ENCODE results near the gene CACNA2D4. TPM values are rescaled to one million over a fixed set of nuclear protein-coding genes. Genes with fewer than 3 reads are reported as not detected.

Gene CACNA2D4
- polyA plus RNA-seq, 1 experiment, result 0.22 TPM

- Histone ChIP-seq H3K4me3 (ENCODE audit: low read depth, low read length) (no peak overlapping the region), H3K9me3 (ENCODE audit: control insufficient read depth, insufficient read depth, low read length) (no peaks in the 10 kb centered on the region; the same call in 1 of the 2 replicates), H3K27me3 (ENCODE audit: control insufficient read depth, insufficient read depth, low read length) (peaks cover 68% of the 10 kb centered on the region), H3K27ac (ENCODE audit: low read depth, low read length) (no peak overlapping the region)
- POLR2A ChIA-PET, result no interaction called here
- DNase-seq (ENCODE audit: low read depth, low spot score), result no peak
- CTCF ChIA-PET, result no interaction called here
- TF ChIP-seq, protein P1, sequence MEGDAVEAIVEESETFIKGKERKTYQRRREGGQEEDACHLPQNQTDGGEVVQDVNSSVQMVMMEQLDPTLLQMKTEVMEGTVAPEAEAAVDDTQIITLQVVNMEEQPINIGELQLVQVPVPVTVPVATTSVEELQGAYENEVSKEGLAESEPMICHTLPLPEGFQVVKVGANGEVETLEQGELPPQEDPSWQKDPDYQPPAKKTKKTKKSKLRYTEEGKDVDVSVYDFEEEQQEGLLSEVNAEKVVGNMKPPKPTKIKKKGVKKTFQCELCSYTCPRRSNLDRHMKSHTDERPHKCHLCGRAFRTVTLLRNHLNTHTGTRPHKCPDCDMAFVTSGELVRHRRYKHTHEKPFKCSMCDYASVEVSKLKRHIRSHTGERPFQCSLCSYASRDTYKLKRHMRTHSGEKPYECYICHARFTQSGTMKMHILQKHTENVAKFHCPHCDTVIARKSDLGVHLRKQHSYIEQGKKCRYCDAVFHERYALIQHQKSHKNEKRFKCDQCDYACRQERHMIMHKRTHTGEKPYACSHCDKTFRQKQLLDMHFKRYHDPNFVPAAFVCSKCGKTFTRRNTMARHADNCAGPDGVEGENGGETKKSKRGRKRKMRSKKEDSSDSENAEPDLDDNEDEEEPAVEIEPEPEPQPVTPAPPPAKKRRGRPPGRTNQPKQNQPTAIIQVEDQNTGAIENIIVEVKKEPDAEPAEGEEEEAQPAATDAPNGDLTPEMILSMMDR (IDR thresholded peaks at IDR 0.05; ENCODE audit: low read depth, low read length), result no peak
Observed at GRCh38 chr12:1842183-1842904, 76.1 kb downstream of the CACNA2D4 start.

- H3K27me3 ChIP-seq (ENCODE audit: control insufficient read depth, insufficient read depth, low read length), result peaks cover 63% of the 10 kb centered on the region
Observed at GRCh38 chr12:1841586-1842182, 76.8 kb downstream of the CACNA2D4 start.

DNA sequence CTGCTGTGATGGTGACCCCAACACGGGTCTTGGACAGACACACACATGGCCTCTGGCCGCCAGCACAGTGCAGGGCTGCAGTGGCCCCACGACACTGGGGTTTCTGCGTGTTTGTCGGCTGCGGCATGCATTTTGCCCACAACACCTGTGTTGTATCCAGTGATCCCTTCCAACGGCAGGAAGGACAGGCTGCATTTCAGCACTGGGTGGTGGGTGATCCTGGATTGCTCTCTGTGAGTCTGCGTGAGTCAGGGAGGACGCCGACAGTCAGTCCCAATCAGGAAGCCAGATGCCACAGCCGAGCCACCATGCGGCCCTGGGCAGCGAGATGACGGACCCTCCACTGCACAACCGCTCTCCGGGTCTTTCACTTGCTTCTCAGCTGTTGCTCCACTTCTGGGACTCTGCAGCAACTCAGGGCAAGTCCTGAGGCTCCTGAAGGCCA is 77.4 kb downstream of the CACNA2D4 start:
- Histone ChIP-seq H3K4me3 (ENCODE audit: low read depth, low read length) (no peak overlapping the region), H3K27ac (ENCODE audit: low read depth, low read length) (no peak overlapping the region), H3K27me3 (ENCODE audit: control insufficient read depth, insufficient read depth, low read length) (peaks cover 56% of the 10 kb centered on the region), H3K9me3 (ENCODE audit: control insufficient read depth, insufficient read depth, low read length) (no peaks in the 10 kb centered on the region; the same call in 1 of the 2 replicates)
- DNase-seq (ENCODE audit: low read depth, low spot score), result no peak
- TF ChIP-seq, protein P1 (IDR thresholded peaks at IDR 0.05; ENCODE audit: low read depth, low read length), result no peak
- ChIA-PET CTCF (interaction anchor here (1.3 kb wide), 1 partner anchor 99 kb away, joined by 6 read pairs; no protein-coding TSS in a partner anchor), POLR2A (no interaction called here)

More at GRCh38 chr12:1841586-1842182, 76.8 kb downstream of the CACNA2D4 start:
- TF ChIP-seq, protein P1 (IDR thresholded peaks at IDR 0.05; ENCODE audit: low read depth, low read length), result no peak
- no peak for DNase-seq (ENCODE audit: low read depth, low spot score)
- H3K27ac ChIP-seq (ENCODE audit: low read depth, low read length), result no peak overlapping the region
- POLR2A ChIA-PET, result no interaction called here
- CTCF ChIA-PET, result no interaction called here
- H3K4me3 ChIP-seq (ENCODE audit: low read depth, low read length), result no peak overlapping the region
- no peaks in the 10 kb centered on the region; the same call in 1 of the 2 replicates for H3K9me3 ChIP-seq (ENCODE audit: control insufficient read depth, insufficient read depth, low read length)

DNA sequence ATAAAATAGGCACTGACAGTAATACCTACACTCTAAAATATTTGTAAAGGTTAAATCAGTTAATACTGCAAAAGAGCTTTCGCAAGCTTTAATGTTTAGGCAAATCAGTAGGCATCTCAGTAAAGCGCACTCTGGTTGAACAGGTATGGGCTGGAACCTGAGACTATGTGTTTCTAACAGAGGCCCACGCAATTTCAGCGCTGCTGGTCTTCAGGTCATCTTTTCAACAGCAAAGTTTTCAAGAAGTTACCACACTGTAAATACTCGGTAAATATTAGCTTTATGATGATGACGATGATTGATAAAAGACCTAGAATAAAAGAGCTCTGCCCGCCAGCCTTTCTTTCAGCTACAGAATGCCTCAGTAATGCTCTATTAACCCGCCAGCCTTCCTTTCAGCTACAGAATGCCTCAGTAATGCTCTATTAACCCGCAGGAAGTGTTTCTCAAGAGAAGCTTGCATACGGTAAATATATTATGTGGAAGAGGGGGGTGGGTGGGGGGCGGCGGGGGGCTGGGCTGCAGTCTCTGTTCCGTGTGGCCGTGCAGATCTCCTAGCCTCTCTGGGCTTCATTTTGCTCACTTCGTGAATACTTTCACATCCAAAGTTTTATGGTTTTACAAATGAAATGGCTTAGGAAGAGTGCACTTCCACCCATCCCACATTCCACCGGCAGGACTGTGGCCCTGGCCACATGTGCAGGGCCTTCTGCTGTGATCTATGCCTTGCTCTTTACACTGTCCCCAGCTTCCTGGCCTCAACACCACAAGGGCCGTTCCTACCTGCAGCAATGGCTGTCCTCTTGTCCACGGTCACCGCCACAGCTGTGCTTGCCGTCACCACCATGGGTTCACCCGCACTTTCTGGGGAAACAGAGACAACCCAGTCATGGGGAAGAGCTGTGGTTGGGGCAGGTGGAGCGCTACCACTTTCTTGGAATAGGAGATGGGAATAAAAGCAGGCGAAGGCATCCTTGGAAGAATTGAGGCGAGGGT is 78.2 kb downstream of the CACNA2D4 start:
- DNase-seq (ENCODE audit: low read depth, low spot score), result no peak
- ChIA-PET CTCF (interaction anchor here (1.3 kb wide), 1 partner anchor 100 kb away, joined by 6 read pairs; no protein-coding TSS in a partner anchor), POLR2A (no interaction called here)
- TF ChIP-seq, protein P1 (IDR thresholded peaks at IDR 0.05; ENCODE audit: low read depth, low read length), result no peak
- no peak overlapping the region for H3K27ac ChIP-seq (ENCODE audit: low read depth, low read length)
- no peak overlapping the region for H3K4me3 ChIP-seq (ENCODE audit: low read depth, low read length)
- H3K27me3 ChIP-seq (ENCODE audit: control insufficient read depth, insufficient read depth, low read length), result peaks cover 50% of the 10 kb centered on the region
- no peaks in the 10 kb centered on the region; the same call in 1 of the 2 replicates for H3K9me3 ChIP-seq (ENCODE audit: control insufficient read depth, insufficient read depth, low read length)

Measured in AG04450 (cell line).